GM21737 (cell line): ENCODE results near the gene PTCH1.

Source experiments
- ATAC-seq: cut with Tn5 transposase; IDR thresholded peaks from one replicate; pipeline ENCODE4 v1.9.1; 2021; ENCODE audit warnings: mild to moderate bottlenecking, moderate library complexity; ENCODE audit not compliant: unreplicated experiment

Gene PTCH1

DNA sequence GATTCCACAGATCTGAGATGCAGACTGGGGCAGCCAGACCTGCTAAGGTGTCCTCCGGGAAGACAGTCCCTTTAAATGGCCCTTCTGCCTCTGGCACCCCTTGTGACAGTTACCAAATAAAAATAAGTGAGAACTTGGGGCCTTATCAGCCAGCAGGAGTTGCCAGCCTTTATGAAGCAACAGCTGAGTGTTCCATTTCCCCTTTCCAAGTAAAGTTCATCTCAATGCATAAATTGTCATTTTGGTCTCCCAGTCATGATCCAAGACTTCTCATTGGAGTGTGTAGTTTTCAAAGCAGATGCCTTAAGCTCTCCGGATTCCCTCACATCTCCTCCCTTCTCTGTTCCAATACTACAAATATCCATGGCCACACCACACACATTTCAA, 4.1 kb downstream of the PTCH1 start:
- ATAC-seq, result no peak

DNA sequence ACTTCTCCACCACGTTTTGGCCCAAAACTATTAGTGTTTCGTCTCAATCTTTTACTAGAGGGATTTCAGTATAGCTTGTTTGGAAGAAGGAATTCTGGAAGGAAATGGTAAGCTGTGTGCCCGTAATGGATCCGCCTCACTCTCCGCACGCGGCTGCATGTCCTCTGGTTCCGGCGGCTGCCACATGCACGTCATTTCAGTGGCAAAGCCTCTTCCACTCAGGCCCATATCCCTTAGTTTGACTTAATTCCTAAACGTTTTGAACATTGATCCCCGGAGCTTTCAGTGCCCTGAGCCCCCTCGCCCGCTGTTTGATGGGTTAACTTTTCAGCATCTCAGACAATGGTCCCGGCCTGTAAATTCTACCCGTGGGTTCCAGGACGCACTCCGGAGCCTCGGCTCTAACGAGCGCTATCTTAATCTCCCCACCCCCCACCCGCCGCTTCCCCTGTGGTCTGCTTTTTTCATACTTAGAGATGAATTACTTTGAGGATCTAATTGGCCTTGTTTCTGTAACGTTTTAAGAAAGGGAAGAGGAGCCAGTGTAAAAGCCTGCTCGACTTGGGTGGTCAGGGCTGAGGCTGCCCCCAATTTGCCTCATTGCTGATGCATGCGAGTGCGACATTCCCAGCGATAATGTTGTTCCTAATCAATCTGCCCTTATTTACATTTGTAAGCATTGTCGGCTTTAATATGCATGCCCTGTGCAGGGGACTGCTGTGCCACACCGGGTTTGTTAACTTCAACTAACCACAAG, 4.6 kb downstream of the PTCH1 start:
- no peak for ATAC-seq

DNA sequence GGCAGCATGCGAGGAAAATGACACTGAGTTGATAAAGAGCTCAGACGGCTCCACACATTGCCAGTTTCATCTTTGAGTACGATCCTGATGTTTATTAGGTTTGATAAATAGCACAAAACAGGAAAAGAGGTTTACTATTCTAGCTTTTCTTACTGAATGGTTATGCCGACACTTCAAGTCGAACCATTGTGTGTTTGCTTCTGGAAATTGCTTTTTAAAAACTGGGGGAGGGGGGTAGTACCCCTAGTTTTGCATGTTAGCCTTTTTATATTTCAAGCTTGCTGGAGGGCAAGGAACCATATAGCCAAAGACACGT, 5.2 kb downstream of the PTCH1 start:
- ATAC-seq, result no peak

DNA sequence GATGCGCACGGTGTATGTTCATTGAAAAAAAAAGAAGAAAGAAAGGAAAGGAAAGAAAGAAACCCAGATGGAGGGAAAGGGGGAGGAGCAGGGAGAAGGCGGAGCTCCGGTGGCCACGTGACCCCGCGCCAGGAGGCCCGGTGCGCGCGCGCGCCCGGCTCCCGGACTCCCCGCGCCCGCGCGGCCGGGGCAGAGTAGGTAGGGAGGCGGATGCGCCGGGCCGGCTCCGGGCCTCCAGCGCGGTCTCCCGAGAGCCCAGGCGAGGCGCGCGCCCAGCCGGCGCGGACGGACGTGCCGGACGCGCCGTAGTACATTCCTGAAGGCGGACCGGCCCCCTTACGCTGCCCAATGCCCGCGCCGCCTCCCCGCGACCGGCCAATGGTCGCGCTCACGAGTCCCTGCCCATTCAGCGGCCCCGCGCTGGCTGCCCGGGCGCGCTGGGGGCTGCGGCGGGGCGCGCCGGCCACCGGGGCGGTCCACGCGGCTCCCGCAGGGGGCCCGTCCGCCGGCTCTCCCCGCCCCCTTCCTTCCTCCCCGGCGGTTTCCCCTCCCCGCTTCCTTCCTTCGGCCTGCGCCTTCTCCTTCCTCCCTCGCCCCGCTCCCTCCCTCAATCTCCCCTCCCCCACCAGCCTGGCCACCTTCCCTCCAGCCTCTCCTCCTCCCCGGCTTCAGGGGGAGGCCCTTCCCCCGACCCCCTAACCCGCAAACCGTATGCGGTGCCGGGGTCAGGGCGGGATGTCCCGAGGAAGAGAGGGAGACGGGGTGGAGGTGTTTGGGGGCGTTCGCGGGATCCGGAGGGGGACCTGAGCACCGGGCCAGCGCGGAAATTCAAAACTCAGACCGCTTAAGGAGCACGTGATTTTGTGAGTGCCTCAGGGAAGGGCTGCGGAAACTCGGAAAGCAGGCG, 5.8 kb downstream of the PTCH1 start:
- peak; percentile 40 for ATAC-seq

DNA sequence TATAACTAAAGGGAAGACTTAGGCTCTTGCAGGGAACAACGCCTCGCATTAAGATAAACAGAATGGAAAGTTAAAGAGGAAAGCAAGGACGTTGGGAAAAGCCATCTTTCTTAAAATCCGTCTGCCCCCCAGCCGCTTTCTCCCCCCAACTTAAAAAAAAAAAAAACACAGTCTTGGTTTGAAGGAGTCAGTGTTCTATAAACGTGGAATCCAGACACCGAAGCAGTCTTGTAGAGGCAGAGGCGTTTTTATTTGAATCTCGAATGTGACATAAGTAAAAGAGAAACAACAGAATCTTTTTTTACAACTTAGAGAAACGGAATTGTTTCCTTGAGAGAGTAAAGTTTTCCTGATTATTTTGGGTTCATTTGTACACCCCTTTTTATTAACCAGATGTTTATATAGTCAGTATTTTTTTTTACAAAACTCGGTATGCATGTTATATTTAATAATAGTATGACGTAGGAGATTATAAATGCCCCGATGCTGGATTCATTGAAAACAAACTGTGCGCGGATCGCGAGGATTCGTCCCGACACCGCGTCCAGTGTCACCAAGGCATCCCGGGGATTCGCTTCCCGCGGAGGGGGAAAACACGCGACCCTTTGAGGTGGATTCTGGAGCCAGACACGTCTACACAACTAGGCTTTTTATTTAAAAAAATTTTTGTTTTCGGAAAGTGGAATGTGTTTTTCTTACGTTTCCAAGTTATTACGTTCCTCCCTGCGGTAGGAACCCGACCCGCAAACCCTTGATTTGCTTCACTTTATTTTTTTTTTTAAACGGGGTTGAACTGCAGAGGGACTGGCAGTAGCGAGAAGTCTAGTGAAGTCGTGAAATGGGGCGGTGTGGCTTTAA, 6.7 kb downstream of the PTCH1 start:
- no peak for ATAC-seq

DNA sequence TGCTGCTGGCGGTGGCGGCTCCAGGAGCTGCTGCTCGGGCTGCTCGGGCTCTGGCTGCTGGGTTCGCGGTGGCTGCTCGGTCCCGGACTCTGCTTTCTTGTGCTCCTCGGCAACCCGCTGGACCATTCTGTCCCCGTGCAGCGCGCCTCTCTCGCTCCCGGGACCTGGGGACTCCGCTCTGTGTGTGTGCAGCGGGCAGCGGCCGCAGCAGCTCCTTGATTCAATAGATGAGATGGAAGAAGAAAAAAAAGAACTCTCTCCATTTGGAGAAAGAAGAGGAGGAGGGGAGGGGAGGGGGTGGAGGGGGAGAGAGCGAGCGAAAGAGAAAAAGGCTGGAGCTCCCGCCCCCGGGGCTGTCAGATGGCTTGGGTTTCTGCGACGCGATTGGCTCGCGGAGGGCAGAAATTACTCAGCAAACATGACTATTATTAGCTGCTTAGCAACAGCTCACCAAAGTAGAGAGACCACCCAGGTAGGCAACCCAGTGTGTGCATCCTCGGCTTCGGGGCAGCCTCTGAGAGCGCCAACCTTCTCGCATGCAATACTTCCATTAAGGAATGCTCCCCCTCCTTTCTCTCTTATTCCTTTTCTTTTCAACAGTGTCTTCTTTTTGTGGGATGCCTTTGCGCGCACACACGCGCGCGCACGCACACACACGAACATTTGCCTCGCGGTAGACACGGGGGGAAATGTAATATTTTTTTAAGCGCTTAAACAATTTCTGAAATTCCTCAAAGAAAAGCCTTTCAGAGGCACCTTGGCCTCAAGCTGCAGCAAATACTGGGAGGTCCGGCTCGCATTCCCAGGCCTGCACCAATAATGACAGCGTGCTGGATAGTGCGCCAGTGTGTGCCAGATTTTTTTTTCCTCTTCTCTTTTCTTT, 7.6 kb downstream of the PTCH1 start:
- ATAC-seq, result peak; percentile 29

DNA sequence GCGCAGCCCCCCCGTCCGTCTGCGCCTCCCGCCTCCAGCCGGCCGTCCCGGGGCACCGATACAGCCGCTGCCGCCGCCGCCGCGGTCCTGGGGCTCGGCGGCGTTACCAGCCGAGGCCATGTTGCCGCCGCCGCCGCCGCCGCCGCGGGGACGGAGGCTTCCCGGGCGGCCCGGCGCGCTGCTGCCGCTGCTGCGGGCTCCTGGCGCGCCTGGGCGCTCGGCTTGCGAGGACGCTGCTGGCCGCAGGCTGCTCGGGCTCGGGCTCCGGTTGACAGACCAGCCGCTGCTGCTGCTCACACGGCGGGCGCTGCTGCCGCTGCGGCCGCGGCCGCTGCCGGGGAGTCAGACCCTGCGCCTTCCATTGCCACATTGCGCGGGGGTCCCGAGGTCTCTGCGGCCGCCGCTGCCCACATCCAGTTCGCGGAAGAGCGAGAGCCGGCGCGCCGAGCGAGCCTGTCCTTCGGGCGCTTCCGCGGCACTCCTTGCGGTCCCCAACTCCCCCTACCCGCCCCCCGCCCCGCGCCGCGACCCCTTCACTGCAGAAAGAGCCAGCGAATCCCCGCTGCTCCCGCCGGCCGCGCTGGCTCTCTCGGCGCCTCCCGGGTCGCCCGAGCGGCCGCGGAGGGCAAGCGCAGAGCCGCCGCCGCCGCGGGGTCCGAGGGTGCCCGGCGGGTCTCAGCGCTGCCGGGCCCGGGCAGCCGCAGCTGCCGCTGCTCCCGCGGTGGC, 8.4 kb downstream of the PTCH1 start:
- ATAC-seq, result peak; percentile 1

DNA sequence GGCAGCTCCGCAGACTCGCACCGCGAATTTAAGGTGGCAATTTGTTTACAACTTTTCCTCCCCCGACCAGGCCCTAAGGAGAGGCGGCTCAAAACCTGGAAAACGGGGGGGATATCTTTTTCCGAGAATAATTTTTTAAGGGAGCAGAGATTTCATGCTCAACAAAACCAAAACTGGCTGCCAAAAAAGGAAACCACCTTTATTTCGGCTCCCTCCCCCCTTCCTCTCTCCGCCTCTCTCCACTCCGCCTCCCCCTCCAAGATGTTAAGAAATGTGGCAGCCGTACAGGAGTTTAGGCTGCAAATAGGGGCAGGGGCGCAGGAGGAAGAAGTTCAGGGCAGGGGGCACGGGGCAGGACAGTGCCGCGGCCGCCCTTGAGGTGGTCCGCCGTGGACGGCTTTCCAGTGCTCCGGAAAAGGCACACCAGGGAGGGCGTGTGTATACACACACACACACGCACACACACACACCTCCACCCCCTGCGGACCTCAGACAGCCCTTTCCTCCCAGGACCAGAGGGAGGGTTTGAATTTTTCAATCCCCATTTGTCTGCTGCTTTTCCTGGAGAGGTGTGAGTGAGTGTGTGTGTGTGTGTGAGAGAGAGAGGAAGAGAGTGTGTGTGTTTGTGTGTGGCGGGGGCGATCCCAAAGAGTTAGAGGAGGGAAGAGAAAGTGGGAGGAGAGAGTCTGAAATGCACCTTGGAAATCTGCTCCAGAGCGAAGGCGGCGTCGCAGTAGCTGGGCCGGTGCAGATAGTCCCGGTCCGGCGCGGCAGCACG, 9.1 kb downstream of the PTCH1 start:
- no peak for ATAC-seq

DNA sequence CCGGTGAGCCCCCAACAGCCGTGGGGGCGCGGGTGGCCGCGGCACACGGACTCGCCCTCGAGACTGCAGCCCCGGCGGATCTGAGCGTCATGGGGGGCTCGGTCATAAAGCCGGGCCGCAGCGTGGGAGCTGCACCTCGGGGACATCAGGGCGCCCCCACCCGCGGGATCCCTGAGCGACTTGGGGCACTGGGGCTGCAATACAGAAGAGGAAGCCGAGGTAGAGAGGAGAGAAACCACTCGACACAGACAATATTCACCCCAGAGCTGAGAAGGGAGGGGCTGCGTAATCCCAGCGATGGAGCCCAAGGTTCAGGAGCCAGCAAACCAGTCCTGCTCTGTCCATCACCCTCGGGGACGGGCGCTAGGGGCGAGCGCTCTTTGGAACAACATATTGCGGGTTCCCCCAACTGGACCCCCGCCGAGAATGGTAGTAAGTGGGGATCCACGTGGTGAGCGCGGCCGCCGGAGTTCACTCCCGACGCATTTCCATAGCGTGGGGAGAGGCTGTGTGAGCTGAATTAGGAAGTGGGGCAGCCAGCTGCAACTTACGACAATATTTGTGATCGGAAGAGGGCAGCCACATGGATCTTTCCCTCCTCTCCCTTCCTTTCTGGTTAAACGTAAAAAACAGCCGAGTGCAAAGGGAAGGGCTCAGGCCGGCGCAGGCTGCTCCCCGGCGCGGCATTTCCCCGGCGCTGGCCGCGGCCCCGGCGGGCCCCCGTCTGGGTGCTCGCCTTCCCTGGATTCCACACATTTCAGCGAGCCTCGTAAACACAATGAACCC, 9.9 kb downstream of the PTCH1 start:
- no peak for ATAC-seq

DNA sequence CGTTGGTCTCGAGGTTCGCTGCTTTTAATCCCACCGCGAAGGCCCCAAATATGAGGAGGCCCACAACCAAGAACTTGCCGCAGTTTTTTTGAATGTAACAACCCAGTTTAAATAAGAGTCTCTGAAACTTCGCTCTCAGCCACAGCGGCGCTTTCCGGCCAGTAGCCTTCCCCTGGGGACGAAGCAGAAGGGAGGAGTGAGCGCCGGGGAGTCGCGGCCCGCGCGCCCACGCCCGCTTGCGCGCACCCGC, 10.4 kb downstream of the PTCH1 start:
- ATAC-seq, result peak; percentile 14

DNA sequence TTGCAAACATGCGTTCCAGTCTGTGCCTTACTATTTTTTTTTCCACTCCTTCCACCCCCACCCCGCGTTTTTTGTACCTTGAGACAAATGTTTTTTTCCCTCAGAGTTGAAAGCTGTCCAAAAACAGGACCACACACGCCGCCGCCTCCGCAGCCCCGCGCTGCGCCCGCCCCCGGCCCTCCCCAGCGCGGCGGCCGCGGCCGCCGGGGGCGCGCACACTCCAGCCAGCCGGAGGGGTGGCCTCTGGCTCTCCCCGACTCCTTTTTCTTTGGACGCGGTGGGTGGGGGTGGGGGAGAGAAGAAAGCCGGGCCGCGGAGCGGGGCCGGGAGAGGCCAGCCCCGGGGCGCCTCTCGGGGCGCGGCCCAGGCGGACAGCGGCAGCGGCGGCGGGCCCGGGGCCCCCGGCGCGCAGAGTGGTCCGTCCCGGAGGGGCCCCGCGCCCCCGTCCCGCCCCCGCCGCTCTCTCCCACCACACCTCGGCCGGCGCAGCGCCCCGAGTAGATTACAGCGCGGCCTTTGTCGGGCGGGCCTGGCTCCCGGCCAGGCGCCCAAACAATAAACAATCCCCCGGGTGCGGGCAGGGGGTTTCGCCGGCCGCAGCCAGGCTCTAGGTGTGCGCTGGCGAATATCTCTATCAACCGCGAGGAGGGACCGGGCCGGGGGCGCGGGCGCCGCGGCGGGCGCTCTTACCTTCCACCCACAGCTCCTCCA, 10.9 kb downstream of the PTCH1 start:
- peak; percentile 21 for ATAC-seq

DNA sequence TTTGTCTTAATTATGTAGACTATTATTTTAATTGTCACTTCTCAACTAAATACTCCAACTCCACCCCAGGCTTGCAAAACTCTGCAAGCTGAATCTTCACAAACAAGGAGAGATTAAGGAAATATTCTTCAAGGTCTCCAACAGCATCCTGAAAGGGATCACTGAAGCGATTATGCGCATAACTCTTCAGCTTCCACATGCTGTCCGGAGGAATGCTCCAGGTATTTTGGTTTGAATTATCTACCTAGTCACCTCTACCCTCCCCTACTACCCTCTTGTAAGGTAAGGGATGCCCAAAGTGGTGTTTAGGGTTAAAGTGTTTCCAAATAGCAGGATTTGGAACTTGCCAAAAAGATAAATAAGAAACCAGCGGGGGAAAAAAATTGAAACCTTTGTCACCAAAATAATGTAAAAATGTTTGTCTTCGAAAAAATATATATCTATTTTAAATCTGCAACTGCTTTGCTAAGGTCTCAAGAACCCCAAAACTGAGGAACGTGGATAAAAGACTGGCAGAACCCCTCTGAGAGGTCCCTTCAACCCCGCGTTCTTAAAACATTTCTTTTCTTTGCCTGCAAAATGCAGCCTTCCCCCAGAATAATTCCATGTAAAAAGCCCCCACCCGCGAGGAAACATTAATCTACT, 11.6 kb downstream of the PTCH1 start:
- ATAC-seq, result no peak

DNA sequence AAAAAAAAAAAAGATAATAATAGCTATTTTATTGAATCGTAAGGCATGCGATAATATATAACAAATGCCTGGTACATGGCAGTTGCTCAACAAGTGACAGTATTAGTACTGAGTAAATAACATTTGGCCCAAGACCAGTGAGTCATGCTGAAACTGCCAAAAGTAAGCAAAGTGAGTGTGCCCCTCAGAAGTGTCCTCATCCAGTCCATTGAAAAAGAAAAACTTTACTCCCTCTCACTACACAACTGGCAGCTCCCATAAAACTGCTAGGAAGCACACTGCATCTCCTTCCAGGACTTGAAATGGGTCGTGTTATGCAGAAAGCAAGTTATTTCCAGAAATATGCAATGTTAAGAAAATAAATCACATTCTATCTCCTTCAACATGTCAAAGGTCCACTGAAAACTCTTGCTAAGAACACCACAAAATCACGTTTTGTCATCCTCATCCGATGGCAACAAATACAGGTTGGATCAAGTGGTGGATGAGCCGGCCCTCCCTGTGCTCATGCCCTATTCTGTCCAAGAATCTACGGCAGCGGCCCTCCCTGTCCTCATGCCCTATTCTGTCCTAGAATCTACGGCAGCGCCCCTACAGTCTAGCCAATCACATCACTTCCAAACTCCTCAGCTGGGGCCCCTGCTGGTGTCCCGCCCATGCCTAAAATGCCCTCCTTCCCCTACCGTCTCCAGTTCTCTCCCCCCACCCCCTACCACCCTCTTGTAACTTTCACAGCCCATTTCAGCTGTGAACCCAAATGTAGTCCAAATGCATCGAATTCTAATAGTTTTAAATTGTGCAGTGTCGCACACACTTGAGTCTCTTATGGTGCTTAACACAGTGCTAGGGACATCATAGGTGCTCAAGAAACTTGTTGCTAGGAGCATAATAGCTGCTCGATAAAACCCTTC, 12.5 kb downstream of the PTCH1 start:
- no peak for ATAC-seq

DNA sequence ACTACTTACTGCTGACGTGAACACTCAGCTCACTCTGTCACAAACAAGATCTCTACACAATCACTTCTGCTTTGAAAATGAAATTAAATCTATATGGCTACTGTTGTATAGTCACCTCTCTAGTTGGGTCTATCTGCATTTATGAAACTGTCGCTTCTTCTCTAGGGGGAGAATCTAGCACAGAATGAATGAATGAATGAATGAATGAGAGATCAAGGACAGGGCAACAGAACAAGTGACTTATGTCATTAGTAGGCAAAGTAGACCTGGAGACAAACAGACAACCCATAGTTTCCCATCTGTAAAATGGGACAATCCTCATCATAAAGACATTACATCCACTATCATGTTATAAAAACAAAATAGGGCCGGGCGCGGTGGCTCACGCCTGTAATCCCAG, 13.4 kb downstream of the PTCH1 start:
- ATAC-seq, result no peak

DNA sequence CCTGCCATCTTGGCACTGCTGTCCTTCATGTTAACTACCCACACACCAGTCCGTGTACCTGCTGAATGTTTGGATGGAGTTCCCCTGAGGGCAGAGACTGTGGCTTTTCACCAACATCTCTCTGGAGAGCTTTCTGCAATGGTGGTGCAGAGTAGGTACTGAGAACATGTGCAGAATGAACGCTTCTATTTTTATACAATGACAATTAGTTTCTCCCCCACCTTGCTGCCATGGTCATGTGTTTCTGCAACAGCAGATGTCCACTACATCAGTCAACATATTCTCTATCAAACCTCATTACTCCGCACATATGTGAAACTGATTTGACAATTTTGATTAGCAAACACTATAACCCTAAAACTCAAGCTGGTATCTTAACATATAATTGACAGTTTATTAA, 14.5 kb downstream of the PTCH1 start:
- ATAC-seq, result no peak

DNA sequence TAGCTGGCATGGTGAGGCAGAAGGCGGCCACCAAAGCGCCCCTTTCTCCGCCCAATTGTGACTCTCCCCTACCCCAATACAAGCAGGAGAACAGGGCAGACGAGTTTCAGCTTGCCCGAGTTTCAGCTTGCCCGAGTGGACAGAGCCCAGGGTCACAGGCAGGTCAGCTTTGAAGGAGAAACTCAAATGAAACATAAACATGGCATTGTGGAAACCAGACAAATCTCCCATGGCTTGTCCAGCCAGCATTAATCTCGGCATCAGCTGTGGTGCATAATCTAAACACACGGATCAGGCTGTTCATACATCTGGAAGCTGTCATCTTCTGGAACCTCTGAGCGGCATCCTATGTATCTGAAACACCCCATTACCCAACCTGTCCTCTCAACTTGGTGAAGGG, 16.9 kb downstream of the PTCH1 start:
- no peak for ATAC-seq
